BJ (cell line): ENCODE data around the gene SMARCB1. TPM values are rescaled to one million over a fixed set of nuclear protein-coding genes. Genes with fewer than 3 reads are reported as not detected.

Source experiments
- CTCF ChIA-PET: fragments of 350-600 bp; formaldehyde crosslinking; extraction: SDS; loops from one replicate; lab custom pipeline; 2021; ENCODE audit warnings: antibody characterized with exemption, inconsistent platforms; lab: Yijun Ruan, JAX
- POLR2A ChIA-PET: fragments of 300-600 bp; sonication (Branson Sonifier 250); formaldehyde crosslinking; extraction: SDS; loops from one replicate; lab custom pipeline; 2021; ENCODE audit warnings: antibody characterized with exemption; lab: Charles Lee
- DNase-seq: peaks from one replicate; pipeline ENCODE4 v3.0.0-alpha.2; 2011; ENCODE audit warnings: low read depth
- H3K27me3 ChIP-seq: 2 replicates; pipeline ENCODE4 v1.6.0; 2011; ENCODE audit warnings: low read length; ENCODE audit not compliant: control insufficient read depth, insufficient read depth
- H3K36me3 ChIP-seq: 2 replicates; pipeline ENCODE4 v1.5.1; 2011; ENCODE audit warnings: low read length; ENCODE audit not compliant: control insufficient read depth, insufficient read depth
- H3K4me3 ChIP-seq: 2 replicates; pipeline ENCODE4 v1.5.1; 2011; ENCODE audit warnings: low read depth, mild to moderate bottlenecking, control low read depth, low read length
- polyA plus RNA-seq: library from polyadenylated mRNA; depleted of rRNA; stranded (reverse); fragments of >200 nt; gene quantifications from 2 replicates; pipeline ENCODE4 v1.2.3, GENCODE V29; 2011
- TF ChIP-seq, protein P1 (sequence below): IDR thresholded peaks from 2 replicates; pipeline ENCODE4 v1.5.1; 2011; ENCODE audit warnings: low read depth, mild to moderate bottlenecking, control low read depth, inconsistent platforms, low read length, moderate library complexity; ENCODE audit not compliant: insufficient read depth

SMARCB1 gene
- polyA plus RNA-seq, 1 experiment, result 174 TPM

- no peak for DNase-seq
- Histone ChIP-seq H3K36me3 (peaks cover 6% of the 10 kb centered on the region), H3K27me3 (no peaks in the 10 kb centered on the region), H3K4me3 (no peak overlapping the region)
- TF ChIP-seq, protein P1, sequence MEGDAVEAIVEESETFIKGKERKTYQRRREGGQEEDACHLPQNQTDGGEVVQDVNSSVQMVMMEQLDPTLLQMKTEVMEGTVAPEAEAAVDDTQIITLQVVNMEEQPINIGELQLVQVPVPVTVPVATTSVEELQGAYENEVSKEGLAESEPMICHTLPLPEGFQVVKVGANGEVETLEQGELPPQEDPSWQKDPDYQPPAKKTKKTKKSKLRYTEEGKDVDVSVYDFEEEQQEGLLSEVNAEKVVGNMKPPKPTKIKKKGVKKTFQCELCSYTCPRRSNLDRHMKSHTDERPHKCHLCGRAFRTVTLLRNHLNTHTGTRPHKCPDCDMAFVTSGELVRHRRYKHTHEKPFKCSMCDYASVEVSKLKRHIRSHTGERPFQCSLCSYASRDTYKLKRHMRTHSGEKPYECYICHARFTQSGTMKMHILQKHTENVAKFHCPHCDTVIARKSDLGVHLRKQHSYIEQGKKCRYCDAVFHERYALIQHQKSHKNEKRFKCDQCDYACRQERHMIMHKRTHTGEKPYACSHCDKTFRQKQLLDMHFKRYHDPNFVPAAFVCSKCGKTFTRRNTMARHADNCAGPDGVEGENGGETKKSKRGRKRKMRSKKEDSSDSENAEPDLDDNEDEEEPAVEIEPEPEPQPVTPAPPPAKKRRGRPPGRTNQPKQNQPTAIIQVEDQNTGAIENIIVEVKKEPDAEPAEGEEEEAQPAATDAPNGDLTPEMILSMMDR, result no peak
- ChIA-PET CTCF (interaction anchor here (0.9 to 1.2 kb wide), 2 partner anchors 9 to 18 kb away, joined by 3 to 4 read pairs; partner anchors contain the start of gene MIF), POLR2A (no interaction called here)
These were observed 89.0 kb downstream of the SMARCB1 start for GRCh38 chr22:23875801-23876200.

- TF ChIP-seq, protein P1, result no peak
- ChIA-PET POLR2A (no interaction called here), CTCF (interaction anchor here (1.3 kb wide), 1 partner anchor 17 kb away, joined by 4 read pairs; the partner anchor contains the start of gene MIF)
- peaks cover 6% of the 10 kb centered on the region for H3K36me3 ChIP-seq
- H3K27me3 ChIP-seq, result no peaks in the 10 kb centered on the region
- no peak for DNase-seq
- H3K4me3 ChIP-seq, result no peak overlapping the region
These were observed 90.8 kb downstream of the SMARCB1 start for GRCh38 chr22:23877566-23877965.

- no peak for DNase-seq
- no peak overlapping the region for H3K4me3 ChIP-seq
- POLR2A ChIA-PET, result no interaction called here
- H3K36me3 ChIP-seq, result peaks cover 7% of the 10 kb centered on the region
- TF ChIP-seq, protein P1, result no peak
- CTCF ChIA-PET, result interaction anchor here (1.3 kb wide), 1 partner anchor 16 kb away, joined by 4 read pairs; the partner anchor contains the start of gene MIF
- H3K27me3 ChIP-seq, result no peaks in the 10 kb centered on the region
These were observed 91.5 kb downstream of the SMARCB1 start for GRCh38 chr22:23878219-23878618.

GRCh38 chr22:23882370-23882769, 95.6 kb downstream of the SMARCB1 start:
- ChIA-PET POLR2A (no interaction called here), CTCF (no interaction called here)
- TF ChIP-seq, protein P1, result no peak
- DNase-seq, result no peak
- peaks cover 8% of the 10 kb centered on the region for H3K36me3 ChIP-seq
- H3K4me3 ChIP-seq, result no peak overlapping the region
- no peaks in the 10 kb centered on the region for H3K27me3 ChIP-seq

- no peaks in the 10 kb centered on the region for H3K27me3 ChIP-seq
- ChIA-PET POLR2A (no interaction called here), CTCF (interaction anchor here (2.9 kb wide), 1 partner anchor 10 kb away, joined by 9 read pairs; the partner anchor contains the start of gene MIF)
- TF ChIP-seq, protein P1, result no peak
- DNase-seq, result no peak
- peaks cover 4% of the 10 kb centered on the region for H3K36me3 ChIP-seq
- H3K4me3 ChIP-seq, result no peak overlapping the region
These were observed 96.9 kb downstream of the SMARCB1 start for GRCh38 chr22:23883658-23884057.
